SK-N-MC (cell line): Measurements from ENCODE around the gene LRRC32.

Experiments used
- DNase-seq: peaks from one replicate; pipeline ENCODE4 v3.0.0-alpha.2; 2011; ENCODE audit warnings: low read depth, low spot score
- H3K27ac ChIP-seq: fragments of 200-600 bp; sonication (generic); 2 replicates; pipeline ENCODE4 v1.5.1; 2016; ENCODE audit warnings: mixed run types
- H3K36me3 ChIP-seq: fragments of 200-600 bp; sonication (generic); 2 replicates; pipeline ENCODE4 v1.6.1; 2017; ENCODE audit warnings: antibody characterized with exemption, low read length, mixed read lengths; ENCODE audit not compliant: insufficient read depth
- H3K4me3 ChIP-seq: fragments of 200-600 bp; sonication (generic); 2 replicates; pipeline ENCODE4 v1.5.1; 2016
- H3K9ac ChIP-seq: fragments of 200-600 bp; sonication (generic); 2 replicates; pipeline ENCODE4 v1.8.0; 2017; ENCODE audit warnings: mixed run types, mixed read lengths; ENCODE audit not compliant: insufficient read length
- H3K9me3 ChIP-seq: fragments of 200-600 bp; sonication (generic); 2 replicates; pipeline ENCODE4 v1.6.1; 2017; ENCODE audit warnings: low read depth, mild to moderate bottlenecking, antibody characterized with exemption, low read length, moderate library complexity, mixed read lengths
- EZH2 ChIP-seq: fragments of 200-600 bp; sonication (generic); IDR thresholded peaks from one replicate; pipeline ENCODE4 v1.6.1; 2017; ENCODE audit warnings: antibody characterized with exemption
- FOXP2 ChIP-seq: optimal IDR thresholded peaks from 2 replicates; pipeline ENCODE3; 2011; ENCODE audit warnings: mild to moderate bottlenecking, moderate library complexity; ENCODE audit not compliant: insufficient read depth; ENCODE audit errors: extremely low read length, control extremely low read depth
- POLR2AphosphoS5 ChIP-seq: IDR thresholded peaks from 2 replicates; pipeline ENCODE4 v1.6.1; 2012; ENCODE audit warnings: mild to moderate bottlenecking, low read depth, low read length, borderline replicate concordance

Gene LRRC32

GRCh38 chr11:76664578-76665061 is 5.9 kb downstream of the LRRC32 start:
- Histone ChIP-seq H3K27ac (no peak overlapping the region), H3K9ac (no peak overlapping the region)
- TF ChIP-seq POLR2AphosphoS5 (no peak), EZH2 (no peak), FOXP2 (no peak)

GRCh38 chr11:76663912-76664440 is 6.6 kb downstream of the LRRC32 start:
- H3K36me3 ChIP-seq = no peaks in the 10 kb centered on the region
- TF ChIP-seq EZH2 (no peak), FOXP2 (no peak), POLR2AphosphoS5 (no peak)
- DNase-seq = no peak
- no peak overlapping the region for H3K4me3 ChIP-seq
- H3K9me3 ChIP-seq = no peaks in the 10 kb centered on the region
- H3K27ac ChIP-seq = no peak overlapping the region
- H3K9ac ChIP-seq = no peak overlapping the region

More at GRCh38 chr11:76664578-76665061, 5.9 kb downstream of the LRRC32 start:
- Histone ChIP-seq H3K4me3 (no peak overlapping the region), H3K9me3 (no peaks in the 10 kb centered on the region), H3K36me3 (no peaks in the 10 kb centered on the region)
- no peak for DNase-seq

GRCh38 chr11:76663486-76663810 is 7.1 kb downstream of the LRRC32 start:
- TF ChIP-seq POLR2AphosphoS5 (no peak), EZH2 (no peak), FOXP2 (no peak)
- H3K9ac ChIP-seq = no peak overlapping the region
- no peak overlapping the region for H3K27ac ChIP-seq

GRCh38 chr11:76662656-76663485 is 7.7 kb downstream of the LRRC32 start:
- H3K9me3 ChIP-seq = no peaks in the 10 kb centered on the region
- TF ChIP-seq EZH2 (no peak), POLR2AphosphoS5 (no peak), FOXP2 (no peak)
- H3K4me3 ChIP-seq = no peak overlapping the region
- H3K9ac ChIP-seq = no peak overlapping the region
- no peak overlapping the region for H3K27ac ChIP-seq
- H3K36me3 ChIP-seq = no peaks in the 10 kb centered on the region
- DNase-seq = no peak

More at GRCh38 chr11:76663486-76663810, 7.1 kb downstream of the LRRC32 start:
- H3K9me3 ChIP-seq = no peaks in the 10 kb centered on the region
- H3K36me3 ChIP-seq = no peaks in the 10 kb centered on the region
- DNase-seq = no peak
- H3K4me3 ChIP-seq = no peak overlapping the region

- Histone ChIP-seq H3K4me3 (no peak overlapping the region), H3K9ac (no peak overlapping the region), H3K36me3 (no peaks in the 10 kb centered on the region), H3K9me3 (no peaks in the 10 kb centered on the region), H3K27ac (no peak overlapping the region)
- TF ChIP-seq EZH2 (no peak), POLR2AphosphoS5 (no peak), FOXP2 (no peak)
- no peak for DNase-seq
Observed at GRCh38 chr11:76661834-76662434, 8.6 kb downstream of the LRRC32 start.

- TF ChIP-seq EZH2 = no peak
- TF ChIP-seq FOXP2 = no peak
- TF ChIP-seq POLR2AphosphoS5 = no peak
- no peak overlapping the region for H3K4me3 ChIP-seq
- H3K9me3 ChIP-seq = no peaks in the 10 kb centered on the region
- H3K27ac ChIP-seq = no peak overlapping the region
- no peaks in the 10 kb centered on the region for H3K36me3 ChIP-seq
- no peak overlapping the region for H3K9ac ChIP-seq
- DNase-seq = no peak
Observed at GRCh38 chr11:76661306-76661751, 9.2 kb downstream of the LRRC32 start.

GRCh38 chr11:76660533-76661305 is 9.8 kb downstream of the LRRC32 start:
- no peak for DNase-seq
- no peak overlapping the region for H3K27ac ChIP-seq
- no peak overlapping the region for H3K4me3 ChIP-seq
- no peak overlapping the region for H3K9ac ChIP-seq
- H3K36me3 ChIP-seq = no peaks in the 10 kb centered on the region
- TF ChIP-seq FOXP2 = no peak
- TF ChIP-seq EZH2 = no peak
- TF ChIP-seq POLR2AphosphoS5 = no peak
- H3K9me3 ChIP-seq = no peaks in the 10 kb centered on the region

- no peaks in the 10 kb centered on the region for H3K36me3 ChIP-seq
- H3K9ac ChIP-seq = no peak overlapping the region
- TF ChIP-seq EZH2 = no peak
- no peak for TF ChIP-seq FOXP2
- TF ChIP-seq POLR2AphosphoS5 = no peak
- no peak for DNase-seq
- no peak overlapping the region for H3K4me3 ChIP-seq
- no peaks in the 10 kb centered on the region for H3K9me3 ChIP-seq
- no peak overlapping the region for H3K27ac ChIP-seq
Observed at GRCh38 chr11:76659672-76660532, 10.6 kb downstream of the LRRC32 start.
